Measurements from ENCODE around the gene ATG16L2.

The ATG16L2 gene

DNA sequence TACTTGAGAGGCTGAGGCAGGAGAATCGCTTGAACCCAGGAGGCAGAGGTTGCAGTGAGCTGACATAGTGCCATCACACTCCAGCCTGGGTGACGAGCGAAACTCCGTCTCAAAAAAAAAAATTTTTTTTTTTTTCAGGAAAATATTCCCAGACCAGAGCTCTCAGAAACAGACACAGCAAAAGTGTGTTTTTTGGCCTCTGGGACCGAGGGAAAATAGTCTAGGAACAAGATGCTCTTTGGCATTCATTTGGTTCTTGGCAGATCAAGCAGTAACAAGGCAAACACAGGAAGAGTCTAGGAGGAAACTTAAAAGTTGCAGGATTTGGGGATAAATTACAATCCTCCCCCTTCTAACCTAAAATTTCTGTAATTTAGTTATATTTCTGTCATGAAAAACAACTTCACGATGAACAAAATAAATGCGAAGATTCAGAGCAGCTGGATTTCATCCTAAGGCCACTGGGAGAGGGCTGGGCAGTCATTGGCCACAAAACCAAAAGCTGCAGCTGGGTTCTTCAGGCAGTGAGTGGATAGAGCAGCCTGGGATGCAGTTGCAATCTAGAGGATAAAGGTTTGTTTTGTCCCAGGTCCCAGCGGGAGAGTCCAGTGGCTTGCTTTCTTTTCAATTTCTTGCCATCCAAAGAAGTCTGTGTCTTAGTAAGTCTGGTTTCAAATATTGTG, 19.7 kb downstream of the ATG16L2 start:
- Histone ChIP-seq H3K27ac (ENCODE audit: low read length) (peak overlapping the region; percentile 41), H3K36me3 (ENCODE audit: control insufficient read depth in 2 of 2, insufficient read depth in 2 of 2, low read length in 2 of 2) (peaks cover 9 to 15% of the 10 kb centered on the region in 2 donors), H3K9me3 (ENCODE audit: control insufficient read depth in 2 of 2, low read length in 2 of 2) (no peaks in the 10 kb centered on the region), H3K4me3 (ENCODE audit: low read length in 2 of 2) (no peak overlapping the region), H3K9ac (ENCODE audit: low read length in 2 of 2) (no peak overlapping the region), H3K27me3 (ENCODE audit: control insufficient read depth in 1 of 2, insufficient read depth in 2 of 2, low read length in 2 of 2) (no peaks in the 10 kb centered on the region), H3K4me1 (ENCODE audit: control insufficient read depth, insufficient read depth, low read length) (peaks cover 31% of the 10 kb centered on the region)

DNA sequence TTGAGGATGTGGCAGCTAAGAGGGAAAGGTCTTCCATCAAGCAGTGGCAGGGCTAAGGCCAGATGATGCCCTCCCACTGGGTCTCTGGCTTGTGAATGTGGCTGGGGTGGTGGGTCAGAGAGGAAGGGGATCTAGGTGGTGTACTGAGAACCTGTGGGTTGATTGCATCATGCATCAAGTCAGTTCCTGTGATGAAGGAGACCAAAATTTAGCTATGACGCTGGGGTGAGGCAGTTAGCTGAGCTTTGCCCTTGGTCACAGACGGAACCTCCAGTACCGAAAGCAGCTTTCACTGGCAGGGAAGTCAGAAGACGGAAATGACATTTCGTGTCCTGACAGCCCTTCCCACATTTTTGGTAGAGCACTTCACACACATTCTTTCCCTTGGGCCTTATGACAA, 20.7 kb downstream of the ATG16L2 start:
- Histone ChIP-seq H3K4me1 (ENCODE audit: control insufficient read depth, insufficient read depth, low read length) (peaks cover 31% of the 10 kb centered on the region), H3K4me3 (ENCODE audit: low read length in 2 of 2) (no peak overlapping the region), H3K27ac (ENCODE audit: low read length) (peak overlapping the region; percentile 41)

DNA sequence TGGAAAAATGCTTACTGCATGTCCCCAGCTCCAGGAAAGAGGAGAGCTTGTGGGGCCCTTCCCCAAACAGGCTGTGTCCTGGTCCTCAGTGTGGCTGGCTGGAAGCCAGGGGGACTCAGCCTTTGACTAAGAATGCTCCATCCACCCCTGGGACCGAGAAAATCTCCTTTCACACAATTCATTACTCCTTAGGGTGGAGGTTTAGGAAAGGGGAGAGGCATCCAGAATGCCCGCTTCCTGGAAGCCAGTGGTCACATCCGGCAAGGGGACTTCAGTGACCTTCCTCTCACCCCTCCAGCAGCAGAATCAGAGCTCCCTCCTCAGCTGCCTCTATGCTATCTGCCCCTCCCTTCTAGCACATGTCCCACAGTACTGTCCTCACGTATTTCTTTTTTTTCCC, 21.9 kb downstream of the ATG16L2 start:
- no peaks in the 10 kb centered on the region for H3K27me3 ChIP-seq (ENCODE audit: control insufficient read depth in 1 of 2, insufficient read depth in 2 of 2, low read length in 2 of 2)
- H3K4me1 ChIP-seq (ENCODE audit: control insufficient read depth, insufficient read depth, low read length), result peaks cover 31% of the 10 kb centered on the region
- H3K4me3 ChIP-seq (ENCODE audit: low read length in 2 of 2), result no peak overlapping the region
- peak overlapping the region; percentile 31 for H3K27ac ChIP-seq (ENCODE audit: low read length)
- H3K9me3 ChIP-seq (ENCODE audit: control insufficient read depth in 2 of 2, low read length in 2 of 2), result no peaks in the 10 kb centered on the region
- no peak overlapping the region for H3K9ac ChIP-seq (ENCODE audit: low read length in 2 of 2)
- peaks cover 12 to 26% of the 10 kb centered on the region in 2 donors for H3K36me3 ChIP-seq (ENCODE audit: control insufficient read depth in 2 of 2, insufficient read depth in 2 of 2, low read length in 2 of 2)

More for the DNA sequence above, 20.7 kb downstream of the ATG16L2 start:
- Histone ChIP-seq H3K9me3 (ENCODE audit: control insufficient read depth in 2 of 2, low read length in 2 of 2) (no peaks in the 10 kb centered on the region), H3K9ac (ENCODE audit: low read length in 2 of 2) (no peak overlapping the region), H3K36me3 (ENCODE audit: control insufficient read depth in 2 of 2, insufficient read depth in 2 of 2, low read length in 2 of 2) (peaks cover 9 to 21% of the 10 kb centered on the region in 2 donors), H3K27me3 (ENCODE audit: control insufficient read depth in 1 of 2, insufficient read depth in 2 of 2, low read length in 2 of 2) (no peaks in the 10 kb centered on the region)

DNA sequence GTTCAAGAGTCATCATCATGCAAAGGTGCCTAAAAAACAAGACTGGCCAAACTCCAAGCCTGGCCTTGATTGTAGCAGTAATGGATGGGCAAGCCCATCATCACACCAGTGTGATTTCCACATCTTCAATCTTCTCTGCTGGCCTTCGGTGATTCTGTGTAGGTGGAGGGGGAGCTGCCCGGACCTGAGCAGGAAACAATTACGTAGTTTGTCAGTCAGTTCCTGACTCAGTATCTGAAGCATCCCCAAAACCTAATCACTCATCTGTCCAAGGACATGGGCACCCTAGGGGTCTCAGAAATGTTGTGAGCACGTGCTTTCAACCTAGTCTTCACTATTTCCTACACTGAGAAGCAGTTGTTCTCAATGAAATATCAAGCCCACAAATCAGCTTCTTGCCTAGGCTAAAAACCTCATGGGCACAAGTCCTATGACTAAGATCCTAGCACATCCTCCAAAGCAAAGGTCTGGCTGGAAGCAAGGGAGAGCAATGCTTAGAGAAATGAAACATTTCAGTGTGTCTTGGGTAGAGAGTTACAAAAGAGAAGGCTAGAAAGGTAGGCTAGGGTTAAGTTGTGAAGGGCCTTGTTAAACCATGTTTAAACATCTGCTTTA, 24.6 kb downstream of the ATG16L2 start:
- H3K4me3 ChIP-seq (ENCODE audit: low read length in 2 of 2), result no peak overlapping the region
- peaks cover 26 to 45% of the 10 kb centered on the region in 2 donors for H3K36me3 ChIP-seq (ENCODE audit: control insufficient read depth in 2 of 2, insufficient read depth in 2 of 2, low read length in 2 of 2)
- H3K27me3 ChIP-seq (ENCODE audit: control insufficient read depth in 1 of 2, insufficient read depth in 2 of 2, low read length in 2 of 2), result no peaks in the 10 kb centered on the region
- no peak overlapping the region for H3K27ac ChIP-seq (ENCODE audit: low read length)
- H3K9ac ChIP-seq (ENCODE audit: low read length in 2 of 2), result no peak overlapping the region
- no peaks in the 10 kb centered on the region for H3K9me3 ChIP-seq (ENCODE audit: control insufficient read depth in 2 of 2, low read length in 2 of 2)
- peaks cover 14% of the 10 kb centered on the region for H3K4me1 ChIP-seq (ENCODE audit: control insufficient read depth, insufficient read depth, low read length)

DNA sequence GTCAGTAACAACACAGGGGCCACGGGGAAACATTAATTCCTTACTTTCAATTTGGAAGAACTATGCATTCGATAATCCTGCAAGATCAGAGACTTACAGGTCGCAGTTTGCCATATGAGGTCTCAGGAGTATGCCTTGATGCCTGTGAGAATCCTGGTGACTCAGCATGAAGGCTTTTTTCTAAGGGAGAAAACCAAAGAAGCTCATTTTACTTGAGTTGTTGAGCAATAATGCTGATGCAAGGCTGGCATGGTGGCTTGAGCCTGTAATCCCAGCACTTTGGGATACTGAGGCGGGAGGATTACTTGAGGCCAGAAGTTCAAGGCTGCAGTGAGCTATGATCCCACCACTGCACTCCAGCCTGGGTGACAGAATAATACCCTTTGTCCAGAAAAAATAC, 26.6 kb downstream of the ATG16L2 start:
- Histone ChIP-seq H3K9me3 (ENCODE audit: control insufficient read depth in 2 of 2, low read length in 2 of 2) (no peaks in the 10 kb centered on the region), H3K27ac (ENCODE audit: low read length) (no peak overlapping the region), H3K36me3 (ENCODE audit: control insufficient read depth in 2 of 2, insufficient read depth in 2 of 2, low read length in 2 of 2) (peaks cover 32 to 48% of the 10 kb centered on the region in 2 donors), H3K9ac (ENCODE audit: low read length in 2 of 2) (no peak overlapping the region), H3K4me3 (ENCODE audit: low read length in 2 of 2) (no peak overlapping the region), H3K4me1 (ENCODE audit: control insufficient read depth, insufficient read depth, low read length) (peaks cover 4% of the 10 kb centered on the region), H3K27me3 (ENCODE audit: control insufficient read depth in 1 of 2, insufficient read depth in 2 of 2, low read length in 2 of 2) (no peaks in the 10 kb centered on the region)

DNA sequence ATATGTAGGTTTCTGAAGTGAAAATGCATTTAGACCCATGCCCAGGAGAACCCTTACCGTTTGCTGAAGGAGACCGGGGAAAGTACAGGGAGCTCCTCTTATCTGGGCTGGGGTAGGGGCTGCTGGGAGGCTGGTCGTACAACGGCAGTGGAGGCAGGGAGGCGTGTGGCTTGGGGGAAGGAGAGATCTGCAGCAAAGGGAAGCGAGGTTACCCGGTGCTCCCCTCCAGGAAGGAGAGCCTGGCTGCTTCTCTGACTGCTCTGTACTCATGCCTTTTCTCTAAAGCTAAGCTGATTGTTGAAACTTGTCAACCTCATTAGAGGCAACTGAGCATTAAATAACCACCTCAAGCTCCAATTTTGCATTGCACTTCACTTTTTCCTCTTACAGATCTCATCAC, 27.2 kb downstream of the ATG16L2 start:
- H3K27me3 ChIP-seq (ENCODE audit: control insufficient read depth in 1 of 2, insufficient read depth in 2 of 2, low read length in 2 of 2), result no peaks in the 10 kb centered on the region
- no peak overlapping the region for H3K4me3 ChIP-seq (ENCODE audit: low read length in 2 of 2)
- no peak overlapping the region for H3K9ac ChIP-seq (ENCODE audit: low read length in 2 of 2)
- H3K36me3 ChIP-seq (ENCODE audit: control insufficient read depth in 2 of 2, insufficient read depth in 2 of 2, low read length in 2 of 2), result peaks cover 33 to 44% of the 10 kb centered on the region in 2 donors
- no peak overlapping the region for H3K27ac ChIP-seq (ENCODE audit: low read length)
- no peaks in the 10 kb centered on the region for H3K4me1 ChIP-seq (ENCODE audit: control insufficient read depth, insufficient read depth, low read length)
- H3K9me3 ChIP-seq (ENCODE audit: control insufficient read depth in 2 of 2, low read length in 2 of 2), result no peaks in the 10 kb centered on the region

DNA sequence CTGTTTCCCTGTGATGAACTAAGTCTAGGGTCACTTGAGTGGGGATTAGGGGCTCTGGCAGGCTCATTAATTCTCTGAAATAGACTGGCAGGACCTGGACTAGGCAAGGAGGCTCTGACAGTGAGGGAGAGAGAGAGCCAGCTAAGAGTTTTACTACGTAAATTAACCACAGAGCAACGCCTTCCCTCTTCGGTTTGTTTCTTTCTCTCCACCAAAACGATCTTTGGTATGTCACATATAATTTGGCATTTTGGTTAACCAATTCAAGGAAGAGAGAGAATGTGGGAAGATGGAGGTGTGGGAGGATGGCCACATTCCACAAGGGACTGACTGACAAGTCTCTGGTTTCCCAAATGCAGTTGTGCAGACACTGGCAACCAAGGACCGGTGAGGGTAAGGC, 27.9 kb downstream of the ATG16L2 start:
- no peaks in the 10 kb centered on the region for H3K9me3 ChIP-seq (ENCODE audit: control insufficient read depth in 2 of 2, low read length in 2 of 2)
- H3K4me1 ChIP-seq (ENCODE audit: control insufficient read depth, insufficient read depth, low read length), result no peaks in the 10 kb centered on the region
- peaks cover 33 to 45% of the 10 kb centered on the region in 2 donors for H3K36me3 ChIP-seq (ENCODE audit: control insufficient read depth in 2 of 2, insufficient read depth in 2 of 2, low read length in 2 of 2)
- H3K9ac ChIP-seq (ENCODE audit: low read length in 2 of 2), result no peak overlapping the region
- no peak overlapping the region for H3K4me3 ChIP-seq (ENCODE audit: low read length in 2 of 2)
- H3K27me3 ChIP-seq (ENCODE audit: control insufficient read depth in 1 of 2, insufficient read depth in 2 of 2, low read length in 2 of 2), result no peaks in the 10 kb centered on the region
- H3K27ac ChIP-seq (ENCODE audit: low read length), result no peak overlapping the region

DNA sequence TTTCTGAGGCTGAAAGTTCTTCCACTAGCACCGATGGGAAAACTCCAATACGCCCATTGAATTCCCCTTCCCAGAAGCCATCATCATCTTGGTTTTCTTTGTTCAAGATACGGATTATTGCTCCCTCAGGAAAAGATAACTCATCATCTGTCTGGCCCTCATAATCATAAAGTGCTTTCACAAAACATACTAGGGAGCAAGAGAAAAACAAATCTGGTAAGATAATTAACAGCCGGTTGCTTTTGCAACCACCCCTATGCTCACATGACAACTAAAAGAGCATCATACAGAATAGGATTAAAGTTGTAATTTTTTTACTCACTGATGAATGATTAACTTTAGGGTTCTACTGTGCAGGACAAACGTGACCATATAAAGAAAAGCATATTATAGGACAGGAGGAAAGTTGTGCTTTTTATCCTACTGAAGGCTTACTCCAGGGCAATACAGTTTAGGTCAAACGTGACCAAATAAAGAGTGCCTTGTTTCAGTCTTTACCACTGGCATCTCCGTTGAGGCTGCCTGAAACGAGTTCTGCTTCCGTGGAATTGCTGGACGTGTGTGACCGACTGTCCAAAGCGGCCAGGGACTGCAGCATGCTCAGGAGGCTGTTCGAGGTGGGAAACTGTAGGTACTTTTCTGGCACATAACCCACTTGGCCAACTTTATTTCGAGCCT, 28.6 kb downstream of the ATG16L2 start:
- H3K9ac ChIP-seq (ENCODE audit: low read length in 2 of 2), result no peak overlapping the region
- H3K4me3 ChIP-seq (ENCODE audit: low read length in 2 of 2), result no peak overlapping the region
- no peaks in the 10 kb centered on the region for H3K4me1 ChIP-seq (ENCODE audit: control insufficient read depth, insufficient read depth, low read length)
- peaks cover 28 to 42% of the 10 kb centered on the region in 2 donors for H3K36me3 ChIP-seq (ENCODE audit: control insufficient read depth in 2 of 2, insufficient read depth in 2 of 2, low read length in 2 of 2)
- H3K9me3 ChIP-seq (ENCODE audit: control insufficient read depth in 2 of 2, low read length in 2 of 2), result no peaks in the 10 kb centered on the region
- no peaks in the 10 kb centered on the region for H3K27me3 ChIP-seq (ENCODE audit: control insufficient read depth in 1 of 2, insufficient read depth in 2 of 2, low read length in 2 of 2)
- H3K27ac ChIP-seq (ENCODE audit: low read length), result no peak overlapping the region

DNA sequence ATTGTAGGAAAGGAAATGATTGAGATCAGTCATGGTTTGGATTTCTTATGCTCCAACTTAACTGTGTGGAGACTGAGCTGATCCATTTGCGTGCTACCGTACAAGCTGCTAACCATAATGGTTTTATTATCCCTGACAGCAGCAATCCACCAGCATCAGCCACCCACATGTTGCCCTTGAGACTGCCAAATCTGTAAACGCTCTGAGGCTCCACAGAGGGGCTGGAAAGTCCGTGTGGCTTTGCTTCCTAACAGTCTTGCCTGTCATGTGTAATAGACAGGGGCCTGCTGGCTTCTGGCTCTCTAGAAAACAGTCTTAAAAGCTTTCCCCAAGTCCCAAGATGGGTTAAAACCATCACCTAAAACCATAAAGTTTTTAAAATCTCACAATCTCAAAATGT, 30.1 kb downstream of the ATG16L2 start:
- no peaks in the 10 kb centered on the region for H3K4me1 ChIP-seq (ENCODE audit: control insufficient read depth, insufficient read depth, low read length)
- no peaks in the 10 kb centered on the region for H3K9me3 ChIP-seq (ENCODE audit: control insufficient read depth in 2 of 2, low read length in 2 of 2)
- no peak overlapping the region for H3K27ac ChIP-seq (ENCODE audit: low read length)
- no peak overlapping the region for H3K9ac ChIP-seq (ENCODE audit: low read length in 2 of 2)
- peaks cover 24 to 37% of the 10 kb centered on the region in 2 donors for H3K36me3 ChIP-seq (ENCODE audit: control insufficient read depth in 2 of 2, insufficient read depth in 2 of 2, low read length in 2 of 2)
- no peak overlapping the region for H3K4me3 ChIP-seq (ENCODE audit: low read length in 2 of 2)
- H3K27me3 ChIP-seq (ENCODE audit: control insufficient read depth in 1 of 2, insufficient read depth in 2 of 2, low read length in 2 of 2), result no peaks in the 10 kb centered on the region

DNA sequence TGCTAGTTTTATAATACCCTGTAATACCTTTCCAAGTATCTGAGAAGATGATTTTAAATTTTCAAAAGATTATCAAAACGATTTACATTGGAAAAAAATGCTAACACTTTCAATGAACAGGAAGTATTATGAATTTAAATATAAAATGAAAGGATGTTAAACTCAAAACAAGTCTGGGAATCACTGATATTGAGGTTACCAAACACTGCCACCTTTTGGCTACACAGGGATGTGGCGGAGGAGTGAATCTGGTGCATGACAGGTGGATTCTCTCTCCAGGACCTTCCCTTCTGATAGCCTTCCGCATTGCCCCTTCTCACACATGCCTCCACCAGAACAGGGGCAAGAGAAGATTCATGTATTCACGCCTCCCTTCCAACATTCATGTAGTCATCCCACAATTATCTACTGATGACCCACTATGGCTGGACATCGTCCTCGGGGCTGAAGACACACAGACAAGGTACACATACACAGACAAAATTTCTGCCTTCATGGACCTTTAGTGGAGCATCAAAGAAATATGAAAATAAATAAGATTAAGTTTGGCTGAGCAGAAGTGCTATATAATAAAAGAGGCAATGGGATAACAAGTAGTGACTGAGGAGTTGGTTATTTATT, 34.7 kb downstream of the ATG16L2 start:
- H3K4me1 ChIP-seq (ENCODE audit: control insufficient read depth, insufficient read depth, low read length), result no peaks in the 10 kb centered on the region
- H3K36me3 ChIP-seq (ENCODE audit: control insufficient read depth in 2 of 2, insufficient read depth in 2 of 2, low read length in 2 of 2), result peaks cover 7 to 10% of the 10 kb centered on the region in 2 donors
- no peak overlapping the region for H3K27ac ChIP-seq (ENCODE audit: low read length)
- no peaks in the 10 kb centered on the region for H3K27me3 ChIP-seq (ENCODE audit: control insufficient read depth in 1 of 2, insufficient read depth in 2 of 2, low read length in 2 of 2)
- no peaks in the 10 kb centered on the region for H3K9me3 ChIP-seq (ENCODE audit: control insufficient read depth in 2 of 2, low read length in 2 of 2)
- no peak overlapping the region for H3K4me3 ChIP-seq (ENCODE audit: low read length in 2 of 2)
- no peak overlapping the region for H3K9ac ChIP-seq (ENCODE audit: low read length in 2 of 2)

Data from stomach smooth muscle (tissue), 2 donors.